A549 (cell line): ENCODE data around the gene SLN. TPM values are rescaled to one million over a fixed set of nuclear protein-coding genes. Genes with fewer than 3 reads are reported as not detected.

Experiments
- ATAC-seq, 2 experiments: fragments of 200-7000 bp in 1 of 2; fragments of >200 bp in 1 of 2; cut with Nextera tagmentation in 1 of 2; cut with Tn5 transposase in 1 of 2; 3 replicates each; pipeline versions ENCODE4 v1.8.0 to v1.9.1; 2018 to 2020; ENCODE audit warnings: mild to moderate bottlenecking in 1 of 2, moderate library complexity in 1 of 2
- CTCF ChIA-PET: fragments of 300-600 bp; sonication (Branson Sonifier 250); formaldehyde crosslinking; extraction: SDS; loops from one replicate; lab custom pipeline; 2021; ENCODE audit warnings: antibody characterized with exemption, inconsistent platforms; lab: Yijun Ruan, JAX
- POLR2A ChIA-PET: fragments of 350-600 bp; formaldehyde crosslinking; extraction: SDS; loops from one replicate; lab custom pipeline; 2021; ENCODE audit warnings: antibody characterized with exemption, inconsistent platforms; lab: Yijun Ruan, JAX
- DNase-seq, 2 experiments: peaks; one replicate each; pipeline versions ENCODE4 v3.0.0 to v3.0.0-alpha.2; 2011 to 2016; ENCODE audit warnings: low read depth in 1 of 2, low spot score in 1 of 2
- FAIRE-seq: peaks from 2 replicates; lab custom pipeline; 2011; peaks lifted over from hg19 to GRCh38; lab: Jason Lieb, UNC
- H3K27ac ChIP-seq, 2 experiments: fragments of >200 bp; sonication (Bioruptor Twin); formaldehyde crosslinking; 3 replicates each; pipeline ENCODE4 v1.5.1; 2016 to 2017
- H3K4me1 ChIP-seq: fragments of >200 bp; sonication (Bioruptor Twin); formaldehyde crosslinking; 3 replicates; pipeline ENCODE4 v1.6.1; 2016
- H3K4me2 ChIP-seq: fragments of >200 bp; sonication (Bioruptor Twin); formaldehyde crosslinking; 3 replicates; pipeline ENCODE4 v1.6.1; 2016
- H3K4me3 ChIP-seq: fragments of >200 bp; sonication (Bioruptor Twin); formaldehyde crosslinking; 3 replicates; pipeline ENCODE4 v1.5.1; 2016
- H3K9me3 ChIP-seq: fragments of >200 bp; sonication (Bioruptor Twin); formaldehyde crosslinking; 3 replicates; pipeline ENCODE4 v1.6.1; 2016
- CBX2 ChIP-seq: fragments of 200-600 bp; sonication (generic); IDR thresholded peaks from 2 replicates; pipeline ENCODE4 v1.6.1; 2016; ENCODE audit warnings: low read depth, mild to moderate bottlenecking, borderline replicate concordance
- CEBPB ChIP-seq, 2 experiments: fragments of >200 bp in 1 of 2; sonication (Bioruptor Twin) in 1 of 2; formaldehyde crosslinking in 1 of 2; IDR thresholded peaks; 2 replicates each; pipeline ENCODE4 v1.6.1; 2012 to 2016
- CHD4 ChIP-seq: fragments of 200-600 bp; sonication (generic); IDR thresholded peaks from 2 replicates; pipeline ENCODE4 v1.6.1; 2016; ENCODE audit warnings: antibody characterized with exemption, mild to moderate bottlenecking, borderline replicate concordance
- EHF ChIP-seq: fragments of 250-450 bp; sonication (Bioruptor Pico); IDR thresholded peaks from 2 replicates; pipeline ENCODE4 v1.5.0; 2020; ENCODE audit warnings: mild to moderate bottlenecking
- ELK1 ChIP-seq: fragments of 150-350 bp; IDR thresholded peaks from 2 replicates; pipeline ENCODE4 v1.6.1; 2014; ENCODE audit warnings: low read depth, mild to moderate bottlenecking, low read length
- EP300 ChIP-seq, 2 experiments: fragments of >200 bp; sonication (Bioruptor Twin); formaldehyde crosslinking; IDR thresholded peaks; 2 replicates in 1 of 2; 3 replicates in 1 of 2; pipeline ENCODE4 v1.6.1; 2016 to 2017
- FOSB ChIP-seq: fragments of 250-450 bp; sonication (Bioruptor Pico); IDR thresholded peaks from 2 replicates; pipeline ENCODE4 v1.5.0; 2020; ENCODE audit warnings: mild to moderate bottlenecking, moderate library complexity
- FOSL2 ChIP-seq, 2 experiments: fragments of 450-650 bp in 1 of 2; fragments of >200 bp in 1 of 2; sonication (Bioruptor Twin) in 1 of 2; formaldehyde crosslinking; IDR thresholded peaks; 2 replicates each; pipeline versions ENCODE4 v1.5.0 to v1.6.1; 2016 to 2020; ENCODE audit warnings: mild to moderate bottlenecking in 1 of 2, moderate library complexity in 1 of 2
- FOXS1 ChIP-seq: fragments of 250-450 bp; sonication (Bioruptor Pico); IDR thresholded peaks from 2 replicates; pipeline ENCODE4 v1.5.0; 2020; ENCODE audit warnings: mild to moderate bottlenecking, moderate library complexity
- GATA3 ChIP-seq: IDR thresholded peaks from 2 replicates; pipeline ENCODE4 v1.6.1; 2012; ENCODE audit warnings: borderline replicate concordance
- HES2 ChIP-seq: fragments of >200 bp; sonication (Bioruptor Twin); formaldehyde crosslinking; IDR thresholded peaks from 2 replicates; pipeline ENCODE4 v1.6.1; 2016
- JUN ChIP-seq, 2 experiments: fragments of >200 bp; sonication (Bioruptor Twin); formaldehyde crosslinking; IDR thresholded peaks; 2 replicates in 1 of 2; 3 replicates in 1 of 2; pipeline ENCODE4 v1.6.1; 2016 to 2017
- JUNB ChIP-seq: fragments of >200 bp; sonication (Bioruptor Twin); formaldehyde crosslinking; IDR thresholded peaks from 2 replicates; pipeline ENCODE4 v1.6.1; 2016
- KDM5A ChIP-seq: fragments of 200-600 bp; sonication (generic); IDR thresholded peaks from 2 replicates; pipeline ENCODE4 v1.6.1; 2016; ENCODE audit warnings: antibody characterized with exemption, mild to moderate bottlenecking
- MYC ChIP-seq: IDR thresholded peaks from 2 replicates; pipeline ENCODE4 v1.6.1; 2012; ENCODE audit warnings: mild to moderate bottlenecking, inconsistent platforms, low read length, improper control_type of control experiment, borderline replicate concordance
- NR3C1 ChIP-seq: fragments of >200 bp; sonication (Bioruptor Twin); formaldehyde crosslinking; IDR thresholded peaks from 3 replicates; pipeline ENCODE4 v1.6.1; 2017
- POLR2A ChIP-seq: IDR thresholded peaks from 2 replicates; pipeline ENCODE4 v1.6.1; 2012; ENCODE audit warnings: mild to moderate bottlenecking, low read length
- POLR2AphosphoS2 ChIP-seq: conservative IDR thresholded peaks from 2 replicates; pipeline ENCODE4 v1.6.1; 2012; ENCODE audit warnings: low read length, improper control_type of control experiment, inconsistent platforms
- REST ChIP-seq: fragments of 200-600 bp; sonication (generic); IDR thresholded peaks from 2 replicates; pipeline ENCODE4 v1.6.1; 2016; ENCODE audit warnings: antibody characterized with exemption, mild to moderate bottlenecking, moderate library complexity
- RFX5 ChIP-seq: fragments of 450-650 bp; IDR thresholded peaks from 2 replicates; pipeline ENCODE4 v1.7.1; 2014; ENCODE audit warnings: antibody characterized with exemption, mild to moderate bottlenecking, moderate library complexity
- RNF2 ChIP-seq: fragments of 200-600 bp; sonication (generic); IDR thresholded peaks from 2 replicates; pipeline ENCODE4 v1.6.1; 2016; ENCODE audit warnings: low read depth, mild to moderate bottlenecking, antibody characterized with exemption, moderate library complexity, borderline replicate concordance
- SMC3 ChIP-seq: fragments of >200 bp; sonication (Bioruptor Twin); formaldehyde crosslinking; IDR thresholded peaks from 3 replicates; pipeline ENCODE4 v1.6.1; 2018; ENCODE audit warnings: inconsistent platforms
- TFCP2L1 ChIP-seq: fragments of 250-450 bp; sonication (Bioruptor Pico); IDR thresholded peaks from 2 replicates; pipeline ENCODE4 v1.5.0; 2021; ENCODE audit warnings: mild to moderate bottlenecking
- TP53 ChIP-seq: fragments of 250-450 bp; sonication (Bioruptor Pico); IDR thresholded peaks from 2 replicates; pipeline ENCODE4 v1.5.0; 2021; ENCODE audit warnings: mild to moderate bottlenecking, moderate library complexity
- USF2 ChIP-seq: fragments of 450-650 bp; IDR thresholded peaks from 2 replicates; pipeline ENCODE4 v1.6.1; 2014; ENCODE audit warnings: antibody characterized with exemption
- ZC3H11A ChIP-seq: fragments of 450-650 bp; IDR thresholded peaks from 2 replicates; pipeline ENCODE4 v1.6.1; 2014; ENCODE audit warnings: antibody characterized with exemption, mild to moderate bottlenecking
- ZFP36 ChIP-seq: fragments of 450-650 bp; IDR thresholded peaks from 2 replicates; pipeline ENCODE4 v1.6.1; 2014; ENCODE audit warnings: borderline replicate concordance; ENCODE audit not compliant: partially characterized antibody
- ZNF302 ChIP-seq: fragments of 250-450 bp; sonication (Bioruptor Pico); IDR thresholded peaks from 2 replicates; pipeline ENCODE4 v1.9.0; 2021; ENCODE audit warnings: inconsistent platforms, mild to moderate bottlenecking, moderate library complexity
- ZSCAN20 ChIP-seq: fragments of 250-450 bp; sonication (Bioruptor Pico); IDR thresholded peaks from 2 replicates; pipeline ENCODE4 v1.8.0; 2022; ENCODE audit warnings: mild to moderate bottlenecking, moderate library complexity
- WGBS: methylation state at CpG from one replicate; pipeline ENCODE4 v1.1.6; 2017; ENCODE audit errors: missing lambda C conversion rate; 5-methylcytosine and 5-hydroxymethylcytosine counted together
- polyA plus RNA-seq, 4 experiments: library from polyadenylated mRNA; depleted of rRNA in 3 of 4; stranded (reverse); fragments of >200 nt; fragmentation: RNase III in 1 of 4; extraction: RNeasy Plus Mini Kit Qiagen cat#74134 plus additional on column Dnase treatment in 1 of 4; gene quantifications; 2 replicates in 3 of 4; 3 replicates in 1 of 4; pipeline ENCODE4 v1.2.3, GENCODE V29; 2011 to 2017

The SLN gene
- polyA plus RNA-seq, 2 of the 4 experiments (the other 2 are of a cell fraction), result 1.3 to 2.2 TPM

GRCh38 chr11:107740271-107740670 lies 28.4 kb upstream of the SLN start:
- H3K4me2 ChIP-seq, result no peak overlapping the region
- WGBS, result 51% methylated on average over 4 of the region's 4 CpGs
- ATAC-seq (no peak), FAIRE-seq (no peak), DNase-seq (no peak)
- H3K9me3 ChIP-seq, result peaks cover 6% of the 10 kb centered on the region; the same call in 1 of the 3 replicates
- no peak overlapping the region for H3K4me3 ChIP-seq
- TF ChIP-seq EP300 (IDR thresholded peaks at IDR 0.05), result no peak
- no peak for TF ChIP-seq JUN (IDR thresholded peaks at IDR 0.05)
- TF ChIP-seq CBX2, result no peak
- TF ChIP-seq POLR2AphosphoS2, result no peak
- no peak for TF ChIP-seq GATA3
- TF ChIP-seq ZNF302 (CRISPR knock-in tag), result no peak
- H3K4me1 ChIP-seq, result no peaks in the 10 kb centered on the region
- CTCF ChIA-PET, result no interaction called here
- POLR2A ChIA-PET, result no interaction called here
- H3K27ac ChIP-seq, result no peak overlapping the region

- H3K27ac ChIP-seq, result no peak overlapping the region
- ATAC-seq (no peak), DNase-seq (no peak), FAIRE-seq (no peak)
- peaks cover 18% of the 10 kb centered on the region for H3K4me1 ChIP-seq
- 80% methylated on average over 1 of the region's 1 CpG for WGBS
- no peak overlapping the region for H3K4me2 ChIP-seq
- CTCF ChIA-PET, result no interaction called here
- H3K4me3 ChIP-seq, result no peak overlapping the region
- TF ChIP-seq HES2 (no peak), FOSL2 (IDR thresholded peaks at IDR 0.05) (no peak), FOSL2 (CRISPR knock-in tag; IDR thresholded peaks at IDR 0.05) (no peak), ZSCAN20 (no peak), MYC (no peak), SMC3 (no peak), POLR2A (no peak), JUNB (no peak), KDM5A (no peak), POLR2AphosphoS2 (no peak), ZFP36 (no peak), CHD4 (no peak)
- POLR2A ChIA-PET, result no interaction called here
- H3K9me3 ChIP-seq, result peaks cover 6% of the 10 kb centered on the region; the same call in 1 of the 3 replicates
Measured at GRCh38 chr11:107736546-107736945, 24.7 kb upstream of the SLN start.

GRCh38 chr11:107733518-107733917 lies 21.7 kb upstream of the SLN start:
- POLR2A ChIA-PET, result no interaction called here
- 80% methylated on average over 3 of the region's 3 CpGs for WGBS
- TF ChIP-seq EHF (CRISPR knock-in tag) (no peak), TP53 (CRISPR knock-in tag) (no peak), REST (no peak), FOSB (CRISPR knock-in tag) (no peak), ZNF302 (CRISPR knock-in tag) (no peak), FOXS1 (CRISPR knock-in tag) (no peak), ZC3H11A (no peak), KDM5A (no peak), USF2 (no peak), FOSL2 (IDR thresholded peaks at IDR 0.05) (no peak), FOSL2 (CRISPR knock-in tag; IDR thresholded peaks at IDR 0.05) (no peak), ELK1 (no peak), RNF2 (no peak), NR3C1 (no peak), RFX5 (no peak), GATA3 (no peak), MYC (no peak), TFCP2L1 (CRISPR knock-in tag) (no peak), JUN (IDR thresholded peaks at IDR 0.05) (no peak), CEBPB (IDR thresholded peaks at IDR 0.05) (no peak)
- peaks cover 18% of the 10 kb centered on the region for H3K4me1 ChIP-seq
- DNase-seq (no peak), ATAC-seq (no peak), FAIRE-seq (no peak)
- H3K9me3 ChIP-seq, result no peaks in the 10 kb centered on the region
- peak overlapping the region in 1 of 2 experiments; percentile 42; a peak in 2 of 6 replicates for H3K27ac ChIP-seq
- no peak overlapping the region for H3K4me3 ChIP-seq
- CTCF ChIA-PET, result interaction anchor here (0.6 kb wide), 1 partner anchor 185 kb away, joined by 3 read pairs; no protein-coding TSS in a partner anchor
- H3K4me2 ChIP-seq, result peak overlapping the region; percentile 66
